HG02884 (cell line): ENCODE results near the gene RAB28.

Experiments
- ATAC-seq: cut with Tn5 transposase; IDR thresholded peaks from one replicate; pipeline ENCODE4 v1.9.1; 2021; ENCODE audit warnings: mild to moderate bottlenecking, moderate library complexity; ENCODE audit not compliant: unreplicated experiment

The RAB28 gene

GRCh38 chr4:13511101-13511500, 27.0 kb upstream of the RAB28 start:
- no peak for ATAC-seq

GRCh38 chr4:13509442-13509841, 25.3 kb upstream of the RAB28 start:
- no peak for ATAC-seq

GRCh38 chr4:13504374-13504773, 20.2 kb upstream of the RAB28 start:
- ATAC-seq: no peak

- ATAC-seq: no peak
Observed at GRCh38 chr4:13498469-13498868, 14.3 kb upstream of the RAB28 start.

GRCh38 chr4:13496605-13497004, 12.5 kb upstream of the RAB28 start:
- ATAC-seq: no peak

GRCh38 chr4:13495753-13496152, 11.6 kb upstream of the RAB28 start:
- ATAC-seq: no peak

GRCh38 chr4:13493793-13494192, 9.7 kb upstream of the RAB28 start:
- ATAC-seq: no peak

- no peak for ATAC-seq
Observed at GRCh38 chr4:13492747-13493146, 8.6 kb upstream of the RAB28 start.

- peak; percentile 33 for ATAC-seq
Observed at GRCh38 chr4:13484749-13485221, 645 bp upstream of the RAB28 start.

- ATAC-seq: peak; percentile 14
Observed at GRCh38 chr4:13483768-13484121, 395 bp downstream of the RAB28 start.

- peak; percentile 9 for ATAC-seq
Observed at GRCh38 chr4:13483136-13483767, 888 bp downstream of the RAB28 start.

- no peak for ATAC-seq
Observed at GRCh38 chr4:13481569-13481968, 2.6 kb downstream of the RAB28 start.

- ATAC-seq: no peak
Observed at GRCh38 chr4:13478707-13479106, 5.4 kb downstream of the RAB28 start.

- ATAC-seq: no peak
Observed at GRCh38 chr4:13478131-13478530, 6.0 kb downstream of the RAB28 start.

- peak; percentile 91 for ATAC-seq
Observed at GRCh38 chr4:13476915-13477314, 7.2 kb downstream of the RAB28 start.

GRCh38 chr4:13476152-13476551, 8.0 kb downstream of the RAB28 start:
- no peak for ATAC-seq

- no peak for ATAC-seq
Observed at GRCh38 chr4:13471400-13471799, 12.7 kb downstream of the RAB28 start.

- ATAC-seq: no peak
Observed at GRCh38 chr4:13470379-13470778, 13.8 kb downstream of the RAB28 start.

GRCh38 chr4:13464973-13465372, 19.2 kb downstream of the RAB28 start:
- no peak for ATAC-seq

GRCh38 chr4:13464543-13464942, 19.6 kb downstream of the RAB28 start:
- no peak for ATAC-seq

- no peak for ATAC-seq
Observed at GRCh38 chr4:13461191-13461905, 22.8 kb downstream of the RAB28 start.

GRCh38 chr4:13455411-13455810, 28.7 kb downstream of the RAB28 start:
- ATAC-seq: no peak

- ATAC-seq: no peak
Observed at GRCh38 chr4:13454786-13455185, 29.4 kb downstream of the RAB28 start.
